ENCODE results near the gene VPS29.

GRCh38 chr12:110468214-110469048, 33.5 kb downstream of the VPS29 start, which contains the start of the genes FAM216A and GPN3:
- TF ChIP-seq RAD21 (IDR thresholded peaks at IDR 0.05; ENCODE audit: low read depth) (no peak), TAF1 (IDR thresholded peaks at IDR 0.05; ENCODE audit: low read depth) (peak; percentile 75), YY1 (IDR thresholded peaks at IDR 0.05; ENCODE audit: low read depth) (peak; percentile 80), MAX (IDR thresholded peaks at IDR 0.05) (peak; percentile 93), TEAD4 (IDR thresholded peaks at IDR 0.05) (peak; percentile 9; the same call in 1 of the 2 replicates)

All from Ishikawa (cell line).